GM23338 (cell line): ENCODE data around the gene PLRG1. TPM values are rescaled to one million over a fixed set of nuclear protein-coding genes. Genes with fewer than 3 reads are reported as not detected.

Source experiments
- ATAC-seq: fragments of 200-7000 bp; cut with Tn5 transposase; 3 replicates; pipeline ENCODE4 v1.9.1; 2020
- DNase-seq: peaks from one replicate; pipeline ENCODE4 v3.0.0-alpha.2; 2015; ENCODE audit warnings: low spot score
- H2AFZ ChIP-seq: fragments of 200-600 bp; sonication (generic); 2 replicates; pipeline ENCODE4 v1.8.0; 2016; ENCODE audit warnings: antibody characterized with exemption, mild to moderate bottlenecking, moderate library complexity
- H3F3A ChIP-seq: fragments of 200-600 bp; sonication (generic); replicated peaks from 2 replicates; pipeline ENCODE4 v1.8.0; 2017; ENCODE audit warnings: antibody characterized with exemption, mixed run types, low read depth
- H3K27ac ChIP-seq: fragments of 200-600 bp; sonication (generic); 2 replicates; pipeline ENCODE4 v1.6.1; 2016; ENCODE audit warnings: low read depth
- H3K27me3 ChIP-seq: fragments of 200-600 bp; sonication (generic); 2 replicates; pipeline ENCODE4 v1.8.0; 2016; ENCODE audit warnings: mild to moderate bottlenecking, mixed run types, moderate library complexity; ENCODE audit not compliant: insufficient read depth
- H3K36me3 ChIP-seq: fragments of 200-600 bp; sonication (generic); 2 replicates; pipeline ENCODE4 v1.8.0; 2016; ENCODE audit warnings: mild to moderate bottlenecking; ENCODE audit not compliant: insufficient read depth
- H3K4me1 ChIP-seq: fragments of 200-600 bp; sonication (generic); 2 replicates; pipeline ENCODE4 v1.8.0; 2016; ENCODE audit warnings: mild to moderate bottlenecking, moderate library complexity; ENCODE audit not compliant: insufficient read depth
- H3K4me2 ChIP-seq: fragments of 200-600 bp; sonication (generic); 2 replicates; pipeline ENCODE4 v1.7.1; 2017; ENCODE audit warnings: mixed run types
- H3K4me3 ChIP-seq: fragments of 200-600 bp; sonication (generic); 2 replicates; pipeline ENCODE4 v1.6.1; 2016; ENCODE audit warnings: mixed run types
- H3K79me2 ChIP-seq: fragments of 200-600 bp; sonication (generic); replicated peaks from 2 replicates; pipeline ENCODE4 v1.8.0; 2017; ENCODE audit warnings: mild to moderate bottlenecking; ENCODE audit not compliant: insufficient read depth
- H3K9me2 ChIP-seq: fragments of 200-600 bp; sonication (generic); 2 replicates; pipeline ENCODE4 v1.8.0; 2017; ENCODE audit not compliant: insufficient read depth
- H4K20me1 ChIP-seq: fragments of 200-600 bp; sonication (generic); replicated peaks from 2 replicates; pipeline ENCODE4 v1.8.0; 2017; ENCODE audit warnings: mild to moderate bottlenecking; ENCODE audit not compliant: insufficient read depth
- H3K27ac Mint-ChIP-seq: 2 replicates; pipeline ENCODE4 v1.8.0; 2020; ENCODE audit warnings: inconsistent platforms, mild to moderate bottlenecking, moderate library complexity, mixed read lengths
- H3K27me3 Mint-ChIP-seq: 3 replicates; pipeline ENCODE4 v1.8.0; 2022; ENCODE audit warnings: low read depth, mild to moderate bottlenecking, moderate library complexity, mixed read lengths, inconsistent platforms; ENCODE audit not compliant: insufficient read depth, poor library complexity
- H3K36me3 Mint-ChIP-seq: 3 replicates; pipeline ENCODE4 v1.8.0; 2021; ENCODE audit warnings: low read depth, mild to moderate bottlenecking, inconsistent platforms, moderate library complexity, mixed read lengths
- H3K4me1 Mint-ChIP-seq: 3 replicates; pipeline ENCODE4 v1.8.0; 2020; ENCODE audit warnings: mild to moderate bottlenecking, inconsistent platforms, mixed read lengths
- H3K4me3 Mint-ChIP-seq: 3 replicates; pipeline ENCODE4 v1.8.0; 2021; ENCODE audit warnings: moderate library complexity, mild to moderate bottlenecking, inconsistent platforms, mixed read lengths
- H3K9me3 Mint-ChIP-seq: 3 replicates; pipeline ENCODE4 v1.8.0; 2020; ENCODE audit warnings: moderate library complexity, mild to moderate bottlenecking, inconsistent platforms, mixed read lengths
- CREB1 ChIP-seq: fragments of 250-450 bp; sonication (Bioruptor Pico); IDR thresholded peaks from 2 replicates; pipeline ENCODE4 v1.5.0; 2020; ENCODE audit warnings: low read depth, mild to moderate bottlenecking, moderate library complexity
- CTCF ChIP-seq, 2 experiments: fragments of 200-600 bp in 1 of 2; sonication (generic) in 1 of 2; conservative IDR thresholded peaks; 2 replicates each; pipeline versions ENCODE4 v1.5.1 to v1.6.1; 2016 to 2017; ENCODE audit warnings: antibody characterized with exemption in 2 of 2, low read depth in 2 of 2, mild to moderate bottlenecking in 2 of 2, moderate library complexity in 1 of 2
- EZH2 ChIP-seq: fragments of 200-600 bp; sonication (generic); IDR thresholded peaks from one replicate; pipeline ENCODE4 v1.8.0; 2017; ENCODE audit warnings: antibody characterized with exemption, mild to moderate bottlenecking, low read depth; ENCODE audit not compliant: unreplicated experiment
- EZH2phosphoT487 ChIP-seq: fragments of 200-600 bp; sonication (generic); IDR thresholded peaks from one replicate; pipeline ENCODE4 v1.8.1; 2018; ENCODE audit warnings: antibody characterized with exemption; ENCODE audit not compliant: unreplicated experiment
- JUNB ChIP-seq: IDR thresholded peaks from one replicate; pipeline ENCODE4 v1.6.1; 2016; ENCODE audit warnings: antibody characterized with exemption; ENCODE audit not compliant: unreplicated experiment
- NANOG ChIP-seq: IDR thresholded peaks from 2 replicates; pipeline ENCODE4 v1.6.1; 2016; ENCODE audit warnings: antibody characterized with exemption, borderline replicate concordance
- REST ChIP-seq: IDR thresholded peaks from one replicate; pipeline ENCODE4 v1.6.1; 2018; ENCODE audit warnings: antibody characterized with exemption; ENCODE audit not compliant: unreplicated experiment
- STAT1 ChIP-seq: IDR thresholded peaks from one replicate; pipeline ENCODE4 v1.6.1; 2016; ENCODE audit warnings: antibody characterized with exemption; ENCODE audit not compliant: unreplicated experiment
- ZNF331 ChIP-seq: fragments of 250-450 bp; sonication (Bioruptor Pico); IDR thresholded peaks from 2 replicates; pipeline ENCODE4 v1.5.0; 2020; ENCODE audit warnings: low read depth, mild to moderate bottlenecking, moderate library complexity
- ZNF462 ChIP-seq: fragments of 250-450 bp; sonication (Bioruptor Pico); IDR thresholded peaks from 2 replicates; pipeline ENCODE4 v1.5.0; 2020; ENCODE audit warnings: mild to moderate bottlenecking, moderate library complexity
- polyA plus RNA-seq: library from polyadenylated mRNA; unstranded; fragments of >200 nt; fragmentation: Nextera tagmentation; extraction: Ambion mirVana; gene quantifications from 2 replicates; pipeline ENCODE4 v1.2.1, GENCODE V29; 2016
- total RNA-seq: library from RNA; depleted of rRNA; stranded (reverse); fragments of >200 nt; shearing (Covaris generic); gene quantifications from 2 replicates; pipeline ENCODE4 v1.2.3, GENCODE V29; 2014

Gene PLRG1
- total and polyA plus RNA-seq, 2 experiments from 2014 or later: 77.3 to 82.7 TPM

GRCh38 chr4:154564311-154564710 lies 14.1 kb upstream of the PLRG1 start (continued):
- no peak for TF ChIP-seq CREB1 (CRISPR knock-in tag)
- no peak for TF ChIP-seq CTCF (conservative IDR thresholded peaks at IDR 0.05; ENCODE audit: low read depth in 2 of 2)
- TF ChIP-seq REST: no peak

- Histone ChIP-seq H4K20me1 (no peaks in the 10 kb centered on the region), H3K27me3 (no peaks in the 10 kb centered on the region), H3K36me3 (no peaks in the 10 kb centered on the region), H3K9me2 (no peaks in the 10 kb centered on the region), H3K79me2 (no peaks in the 10 kb centered on the region), H3K4me2 (no peak within 1 kb of the TSS), H2AFZ (no peak within 1 kb of the TSS), H3K4me3 (no peak within 1 kb of the TSS), H3K27ac (no peak within 1 kb of the TSS), H3F3A (no peaks in the 10 kb centered on the region), H3K4me1 (peaks cover 6% of the 10 kb centered on the region; the same call in 1 of the 2 replicates)
- no peaks in the 10 kb centered on the region for H3K36me3 Mint-ChIP-seq
- DNase-seq (no peak), ATAC-seq (no peak)
- peaks cover 10% of the 10 kb centered on the region for H3K4me1 Mint-ChIP-seq
- H3K27ac Mint-ChIP-seq: no peak within 1 kb of the TSS
- TF ChIP-seq REST (no peak), EZH2 (no peak), NANOG (no peak), ZNF462 (CRISPR knock-in tag) (no peak), ZNF331 (no peak), JUNB (no peak), EZH2phosphoT487 (no peak), STAT1 (no peak)
- H3K4me3 Mint-ChIP-seq: no peak within 1 kb of the TSS
- no peaks in the 10 kb centered on the region for H3K9me3 Mint-ChIP-seq
- H3K27me3 Mint-ChIP-seq: no peaks in the 10 kb centered on the region
These were observed 12.6 kb upstream of the PLRG1 start, which contains the start of gene FGB for GRCh38 chr4:154562697-154563254. TSS of gene FGB (plus strand) at chr4:154563011. CDS start at chr4:154563019, 8 bp downstream.
